Measurements from ENCODE around the gene ITPKC.
A peak's percentile ranks its signal among the peaks of the same experiment; 100 is the strongest.

Gene ITPKC

GRCh38 chr19:40700083-40700482 lies 16.8 kb upstream of the ITPKC start:
- no peak overlapping the region for H3K4me2 ChIP-seq (ENCODE audit: low read length)
- no peak overlapping the region for H2BK12ac ChIP-seq (ENCODE audit: low read length)
- peaks cover 42 to 44% of the 10 kb centered on the region in 2 experiments for H3K36me3 ChIP-seq (ENCODE audit: control insufficient read depth in 1 of 2, insufficient read depth in 2 of 2, low read length in 2 of 2)
- H3K9me3 ChIP-seq (ENCODE audit: insufficient read depth, low read depth, low read length) = no peaks in the 10 kb centered on the region
- no peak overlapping the region for H4K91ac ChIP-seq (ENCODE audit: low read depth, low read length)
- H2BK5ac ChIP-seq (ENCODE audit: low read depth, low read length, poor library complexity) = no peak overlapping the region
- H2AK5ac ChIP-seq (ENCODE audit: low read length) = no peak overlapping the region
- no peaks in the 10 kb centered on the region for H3K79me2 ChIP-seq (ENCODE audit: control insufficient read depth, insufficient read depth, low read length, poor library complexity)
- no CpG with 5 or more reads among the region's 9 CpGs for WGBS (ENCODE audit: extremely low coverage, insufficient coverage, insufficient read length)
- no peak overlapping the region for H4K12ac ChIP-seq (ENCODE audit: low read depth, low read length)
- no peak overlapping the region for H3K4me3 ChIP-seq (ENCODE audit: low read depth, low read length)
- H3K4me1 ChIP-seq (ENCODE audit: control insufficient read depth in 1 of 2, insufficient read depth in 2 of 2, low read length in 2 of 2) = no peaks in the 10 kb centered on the region
- H3K79me1 ChIP-seq (ENCODE audit: low read length) = no peaks in the 10 kb centered on the region
- no peaks in the 10 kb centered on the region for H3K27me3 ChIP-seq (ENCODE audit: insufficient read depth, low read length)
- DNase-seq = no peak
- no peak overlapping the region for H3K4ac ChIP-seq (ENCODE audit: low read depth, low read length)
- H3K27ac ChIP-seq (ENCODE audit: low read depth, low read length) = no peak overlapping the region
- H4K8ac ChIP-seq (ENCODE audit: low read depth, low read length) = no peak overlapping the region
- H3K9ac ChIP-seq (ENCODE audit: low read length) = no peak overlapping the region
- no peak overlapping the region for H3K18ac ChIP-seq (ENCODE audit: low read length)
- no peak overlapping the region for H2AFZ ChIP-seq (ENCODE audit: insufficient read depth, low read length, poor library complexity)
- no peak overlapping the region for H3K14ac ChIP-seq (ENCODE audit: low read length)
- H2BK120ac ChIP-seq (ENCODE audit: insufficient read depth, low read length, poor library complexity) = no peak overlapping the region
- H3K23ac ChIP-seq (ENCODE audit: low read length) = no peak overlapping the region

- DNase-seq = no peak
- no peak overlapping the region for H2AK5ac ChIP-seq (ENCODE audit: low read length)
- H3K18ac ChIP-seq (ENCODE audit: low read length) = no peak overlapping the region
- H3K4me1 ChIP-seq (ENCODE audit: control insufficient read depth in 1 of 2, insufficient read depth in 2 of 2, low read length in 2 of 2) = no peaks in the 10 kb centered on the region
- no peaks in the 10 kb centered on the region for H3K79me1 ChIP-seq (ENCODE audit: low read length)
- no peak overlapping the region for H3K4me3 ChIP-seq (ENCODE audit: low read depth, low read length)
- no peaks in the 10 kb centered on the region for H3K9me3 ChIP-seq (ENCODE audit: insufficient read depth, low read depth, low read length)
- no peak overlapping the region for H3K23ac ChIP-seq (ENCODE audit: low read length)
- peaks cover 41 to 48% of the 10 kb centered on the region in 2 experiments for H3K36me3 ChIP-seq (ENCODE audit: control insufficient read depth in 1 of 2, insufficient read depth in 2 of 2, low read length in 2 of 2)
- no peak overlapping the region for H3K14ac ChIP-seq (ENCODE audit: low read length)
- no CpG with 5 or more reads among the region's 6 CpGs for WGBS (ENCODE audit: extremely low coverage, insufficient coverage, insufficient read length)
- no peak overlapping the region for H2BK5ac ChIP-seq (ENCODE audit: low read depth, low read length, poor library complexity)
- no peaks in the 10 kb centered on the region for H3K27me3 ChIP-seq (ENCODE audit: insufficient read depth, low read length)
- no peak overlapping the region for H3K4me2 ChIP-seq (ENCODE audit: low read length)
- H4K8ac ChIP-seq (ENCODE audit: low read depth, low read length) = no peak overlapping the region
- no peak overlapping the region for H4K12ac ChIP-seq (ENCODE audit: low read depth, low read length)
- no peaks in the 10 kb centered on the region for H3K79me2 ChIP-seq (ENCODE audit: control insufficient read depth, insufficient read depth, low read length, poor library complexity)
- H3K27ac ChIP-seq (ENCODE audit: low read depth, low read length) = no peak overlapping the region
- no peak overlapping the region for H2AFZ ChIP-seq (ENCODE audit: insufficient read depth, low read length, poor library complexity)
- H4K91ac ChIP-seq (ENCODE audit: low read depth, low read length) = no peak overlapping the region
- no peak overlapping the region for H3K4ac ChIP-seq (ENCODE audit: low read depth, low read length)
- no peak overlapping the region for H2BK120ac ChIP-seq (ENCODE audit: insufficient read depth, low read length, poor library complexity)
- no peak overlapping the region for H2BK12ac ChIP-seq (ENCODE audit: low read length)
- H3K9ac ChIP-seq (ENCODE audit: low read length) = no peak overlapping the region
These were observed 15.2 kb upstream of the ITPKC start for GRCh38 chr19:40701758-40702157.

DNA sequence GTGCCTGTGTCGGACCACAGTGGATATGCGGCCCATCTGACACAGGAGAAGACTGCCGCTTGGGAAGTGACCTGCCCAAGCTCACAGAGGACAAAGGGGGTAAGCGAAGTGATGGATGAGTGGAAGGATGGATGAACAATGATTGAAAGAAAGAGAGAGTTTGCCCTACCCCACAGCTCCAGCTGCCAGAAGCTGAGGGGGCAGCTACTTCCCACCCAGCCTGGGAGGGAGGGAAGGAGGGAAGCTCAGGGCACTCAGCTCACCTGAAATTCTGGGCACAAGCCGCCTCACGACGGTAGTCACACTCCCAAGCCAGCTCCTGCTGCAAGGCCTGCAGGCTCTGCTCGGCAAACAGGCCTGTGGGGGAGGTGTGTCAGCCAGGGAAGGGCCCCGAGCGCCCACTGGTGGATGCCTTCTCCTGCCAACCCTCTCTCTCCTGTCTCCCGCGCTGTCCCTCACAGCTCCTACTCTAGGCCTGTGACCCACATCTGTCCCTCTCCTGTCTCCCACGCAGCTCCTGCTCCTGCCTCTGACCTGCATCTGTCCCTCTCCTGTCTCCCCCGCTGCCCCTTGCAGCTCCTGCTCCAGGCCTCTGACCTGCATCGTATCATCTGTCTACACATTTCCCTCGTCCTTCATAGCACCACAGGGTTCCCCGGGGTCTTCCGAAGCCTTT lies 14.4 kb upstream of the ITPKC start:
- Histone ChIP-seq H2AFZ (ENCODE audit: insufficient read depth, low read length, poor library complexity) (no peak overlapping the region), H4K8ac (ENCODE audit: low read depth, low read length) (no peak overlapping the region), H3K4me2 (ENCODE audit: low read length) (no peak overlapping the region), H3K27ac (ENCODE audit: low read depth, low read length) (no peak overlapping the region), H3K23ac (ENCODE audit: low read length) (no peak overlapping the region), H3K9ac (ENCODE audit: low read length) (no peak overlapping the region), H2AK5ac (ENCODE audit: low read length) (no peak overlapping the region), H2BK5ac (ENCODE audit: low read depth, low read length, poor library complexity) (no peak overlapping the region), H3K36me3 (ENCODE audit: control insufficient read depth in 1 of 2, insufficient read depth in 2 of 2, low read length in 2 of 2) (peaks cover 38 to 47% of the 10 kb centered on the region in 2 experiments), H3K9me3 (ENCODE audit: insufficient read depth, low read depth, low read length) (no peaks in the 10 kb centered on the region), H3K14ac (ENCODE audit: low read length) (no peak overlapping the region), H3K18ac (ENCODE audit: low read length) (no peak overlapping the region), H3K79me2 (ENCODE audit: control insufficient read depth, insufficient read depth, low read length, poor library complexity) (no peaks in the 10 kb centered on the region), H3K4ac (ENCODE audit: low read depth, low read length) (no peak overlapping the region), H3K4me1 (ENCODE audit: control insufficient read depth in 1 of 2, insufficient read depth in 2 of 2, low read length in 2 of 2) (no peaks in the 10 kb centered on the region), H2BK120ac (ENCODE audit: insufficient read depth, low read length, poor library complexity) (no peak overlapping the region), H3K79me1 (ENCODE audit: low read length) (no peaks in the 10 kb centered on the region), H2BK12ac (ENCODE audit: low read length) (no peak overlapping the region), H4K91ac (ENCODE audit: low read depth, low read length) (no peak overlapping the region), H3K4me3 (ENCODE audit: low read depth, low read length) (no peak overlapping the region), H4K12ac (ENCODE audit: low read depth, low read length) (no peak overlapping the region), H3K27me3 (ENCODE audit: insufficient read depth, low read length) (no peaks in the 10 kb centered on the region)
- WGBS (ENCODE audit: extremely low coverage, insufficient coverage, insufficient read length) = no CpG with 5 or more reads among the region's 18 CpGs
- DNase-seq = peak in 1 of 2 donors; percentile 54

GRCh38 chr19:40703029-40703755 lies 13.7 kb upstream of the ITPKC start:
- Histone ChIP-seq H3K79me2 (ENCODE audit: control insufficient read depth, insufficient read depth, low read length, poor library complexity) (no peaks in the 10 kb centered on the region), H2AFZ (ENCODE audit: insufficient read depth, low read length, poor library complexity) (no peak overlapping the region), H4K8ac (ENCODE audit: low read depth, low read length) (no peak overlapping the region), H3K4me1 (ENCODE audit: control insufficient read depth in 1 of 2, insufficient read depth in 2 of 2, low read length in 2 of 2) (no peaks in the 10 kb centered on the region), H2BK5ac (ENCODE audit: low read depth, low read length, poor library complexity) (no peak overlapping the region), H3K4me2 (ENCODE audit: low read length) (no peak overlapping the region), H3K27me3 (ENCODE audit: insufficient read depth, low read length) (no peaks in the 10 kb centered on the region), H3K9me3 (ENCODE audit: insufficient read depth, low read depth, low read length) (no peaks in the 10 kb centered on the region), H3K18ac (ENCODE audit: low read length) (no peak overlapping the region), H2BK12ac (ENCODE audit: low read length) (no peak overlapping the region), H2AK5ac (ENCODE audit: low read length) (no peak overlapping the region), H2BK120ac (ENCODE audit: insufficient read depth, low read length, poor library complexity) (no peak overlapping the region), H3K4ac (ENCODE audit: low read depth, low read length) (no peak overlapping the region), H3K4me3 (ENCODE audit: low read depth, low read length) (no peak overlapping the region), H4K12ac (ENCODE audit: low read depth, low read length) (no peak overlapping the region), H3K14ac (ENCODE audit: low read length) (no peak overlapping the region), H4K91ac (ENCODE audit: low read depth, low read length) (no peak overlapping the region), H3K79me1 (ENCODE audit: low read length) (no peaks in the 10 kb centered on the region), H3K36me3 (ENCODE audit: control insufficient read depth in 1 of 2, insufficient read depth in 2 of 2, low read length in 2 of 2) (peaks cover 38 to 49% of the 10 kb centered on the region in 2 experiments), H3K23ac (ENCODE audit: low read length) (no peak overlapping the region), H3K9ac (ENCODE audit: low read length) (no peak overlapping the region), H3K27ac (ENCODE audit: low read depth, low read length) (no peak overlapping the region)
- no CpG with 5 or more reads among the region's 24 CpGs for WGBS (ENCODE audit: extremely low coverage, insufficient coverage, insufficient read length)
- no peak for DNase-seq
